Activated CD8-positive, alpha-beta memory T cell treated with anti-CD3 and anti-CD28 coated beads, Interleukin-2, amount 50 U/mL, for 24 hours (primary cell): ENCODE results near the gene RAB22A.
"Not testable (repeated sequence)": the region's sequence is repeated elsewhere in the genome, so short reads cannot be mapped to it uniquely, and the experiment has no call there.

Experiments
- DNase-seq: peaks from one replicate; pipeline ENCODE4 v3.0.0-alpha.2; 2020; ENCODE audit errors: extremely low read depth

Gene RAB22A

GRCh38 chr20:58344741-58345140 is 35.2 kb downstream of the RAB22A start:
- no peak for DNase-seq

- no peak for DNase-seq
These were observed 40.1 kb downstream of the RAB22A start for GRCh38 chr20:58349570-58349969.

GRCh38 chr20:58352468-58352867 is 43.0 kb downstream of the RAB22A start:
- DNase-seq, result no peak

GRCh38 chr20:58359441-58359840 is 49.9 kb downstream of the RAB22A start:
- no peak for DNase-seq

- no peak for DNase-seq
These were observed 51.4 kb downstream of the RAB22A start for GRCh38 chr20:58360936-58361335.

GRCh38 chr20:58361481-58362205 is 52.1 kb downstream of the RAB22A start:
- no peak for DNase-seq

- no peak for DNase-seq
These were observed 52.6 kb downstream of the RAB22A start for GRCh38 chr20:58362206-58362516.

GRCh38 chr20:58362970-58363369 is 53.5 kb downstream of the RAB22A start:
- no peak for DNase-seq

- DNase-seq, result no peak
These were observed 57.4 kb downstream of the RAB22A start for GRCh38 chr20:58366866-58367265.

GRCh38 chr20:58372806-58373205 is 63.3 kb downstream of the RAB22A start:
- DNase-seq, result no peak

- DNase-seq, result not testable (repeated sequence)
These were observed 63.8 kb downstream of the RAB22A start for GRCh38 chr20:58373296-58373695.

GRCh38 chr20:58374027-58374850 is 64.7 kb downstream of the RAB22A start:
- DNase-seq, result no peak

- no peak for DNase-seq
These were observed 65.6 kb downstream of the RAB22A start for GRCh38 chr20:58374906-58375758.

GRCh38 chr20:58375759-58376352 is 66.3 kb downstream of the RAB22A start:
- no peak for DNase-seq

- DNase-seq, result no peak
These were observed 67.5 kb downstream of the RAB22A start for GRCh38 chr20:58377017-58377416.

GRCh38 chr20:58377766-58378401 is 68.4 kb downstream of the RAB22A start:
- no peak for DNase-seq

- DNase-seq, result no peak
These were observed 69.2 kb downstream of the RAB22A start for GRCh38 chr20:58378704-58379103.

GRCh38 chr20:58381627-58382026 is 72.1 kb downstream of the RAB22A start:
- DNase-seq, result no peak

GRCh38 chr20:58382096-58382495 is 72.6 kb downstream of the RAB22A start:
- DNase-seq, result no peak

GRCh38 chr20:58384821-58385220 is 75.3 kb downstream of the RAB22A start:
- DNase-seq, result no peak

GRCh38 chr20:58388028-58388601 is 78.6 kb downstream of the RAB22A start:
- DNase-seq, result no peak
